ENCODE data around the gene NOMO2.
"Not testable (repeated sequence)": the region's sequence is repeated elsewhere in the genome, so short reads cannot be mapped to it uniquely, and the experiment has no call there.

- TF ChIP-seq, protein P1, sequence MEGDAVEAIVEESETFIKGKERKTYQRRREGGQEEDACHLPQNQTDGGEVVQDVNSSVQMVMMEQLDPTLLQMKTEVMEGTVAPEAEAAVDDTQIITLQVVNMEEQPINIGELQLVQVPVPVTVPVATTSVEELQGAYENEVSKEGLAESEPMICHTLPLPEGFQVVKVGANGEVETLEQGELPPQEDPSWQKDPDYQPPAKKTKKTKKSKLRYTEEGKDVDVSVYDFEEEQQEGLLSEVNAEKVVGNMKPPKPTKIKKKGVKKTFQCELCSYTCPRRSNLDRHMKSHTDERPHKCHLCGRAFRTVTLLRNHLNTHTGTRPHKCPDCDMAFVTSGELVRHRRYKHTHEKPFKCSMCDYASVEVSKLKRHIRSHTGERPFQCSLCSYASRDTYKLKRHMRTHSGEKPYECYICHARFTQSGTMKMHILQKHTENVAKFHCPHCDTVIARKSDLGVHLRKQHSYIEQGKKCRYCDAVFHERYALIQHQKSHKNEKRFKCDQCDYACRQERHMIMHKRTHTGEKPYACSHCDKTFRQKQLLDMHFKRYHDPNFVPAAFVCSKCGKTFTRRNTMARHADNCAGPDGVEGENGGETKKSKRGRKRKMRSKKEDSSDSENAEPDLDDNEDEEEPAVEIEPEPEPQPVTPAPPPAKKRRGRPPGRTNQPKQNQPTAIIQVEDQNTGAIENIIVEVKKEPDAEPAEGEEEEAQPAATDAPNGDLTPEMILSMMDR (IDR thresholded peaks at IDR 0.05) = not testable (repeated sequence)
- TF ChIP-seq POLR2A (IDR thresholded peaks at IDR 0.05) = not testable (repeated sequence)
Observed at GRCh38 chr16:18394363-18394762, 167.5 kb downstream of the NOMO2 start.

Measured in heart left ventricle (tissue), 13 donors.